GM12872 (cell line): ENCODE data around the gene MED7.

Source experiments
- CTCF ChIP-seq: IDR thresholded peaks from 3 replicates; pipeline ENCODE4 v1.5.1; 2011; ENCODE audit warnings: low read depth, mild to moderate bottlenecking, low read length, moderate library complexity; ENCODE audit not compliant: insufficient read depth

MED7 gene

GRCh38 chr5:157113002-157113401, 29.7 kb downstream of the MED7 start:
- no peak for TF ChIP-seq CTCF

- TF ChIP-seq CTCF: no peak
Measured at GRCh38 chr5:157109744-157110143, 32.9 kb downstream of the MED7 start.

- TF ChIP-seq CTCF: no peak
Measured at GRCh38 chr5:157108976-157109375, 33.7 kb downstream of the MED7 start, which contains the start of gene HAVCR2. Gene HAVCR2, minus strand, starts transcription at chr5:157109044. Its CDS starts 61 bp downstream, at chr5:157108983.

GRCh38 chr5:157107508-157107907, 35.2 kb downstream of the MED7 start:
- TF ChIP-seq CTCF: no peak

GRCh38 chr5:157106630-157107461, 35.8 kb downstream of the MED7 start:
- no peak for TF ChIP-seq CTCF

GRCh38 chr5:157100140-157100679, 42.5 kb downstream of the MED7 start:
- TF ChIP-seq CTCF: no peak

GRCh38 chr5:157088342-157088990, 54.2 kb downstream of the MED7 start:
- no peak for TF ChIP-seq CTCF
